DOHH2 (cell line): ENCODE results near the gene ETDC.

Source experiments
- H3F3A ChIP-seq: fragments of 200-600 bp; sonication (generic), shearing (Covaris generic); 2 replicates; pipeline ENCODE4 v1.6.0; 2016; ENCODE audit warnings: antibody characterized with exemption, mild to moderate bottlenecking; ENCODE audit not compliant: control insufficient read depth, insufficient read depth
- H3K27ac ChIP-seq: fragments of 200-600 bp; sonication (generic); 2 replicates; pipeline ENCODE4 v1.5.1; 2014; ENCODE audit warnings: low read depth, mild to moderate bottlenecking, low read length, moderate library complexity
- H3K27me3 ChIP-seq: fragments of 200-600 bp; sonication (generic); 2 replicates; pipeline ENCODE4 v1.6.1; 2014; ENCODE audit warnings: mild to moderate bottlenecking, low read length, mixed read lengths; ENCODE audit not compliant: control insufficient read depth
- H3K36me3 ChIP-seq: fragments of 200-600 bp; sonication (generic); 2 replicates; pipeline ENCODE4 v1.6.1; 2014; ENCODE audit warnings: mild to moderate bottlenecking, low read length, moderate library complexity, mixed read lengths; ENCODE audit not compliant: control insufficient read depth
- H3K4me1 ChIP-seq: fragments of 200-600 bp; sonication (generic); 2 replicates; pipeline ENCODE4 v1.6.1; 2014; ENCODE audit warnings: mild to moderate bottlenecking, low read length, mixed read lengths; ENCODE audit not compliant: control insufficient read depth
- H3K4me2 ChIP-seq: fragments of 200-600 bp; sonication (generic); 2 replicates; pipeline ENCODE4 v1.6.0; 2014; ENCODE audit warnings: mild to moderate bottlenecking, low read length, moderate library complexity
- H3K4me3 ChIP-seq: fragments of 200-600 bp; sonication (generic); 2 replicates; pipeline ENCODE4 v1.5.1; 2014; ENCODE audit warnings: mild to moderate bottlenecking, low read length, mixed read lengths
- H3K79me2 ChIP-seq: fragments of 200-600 bp; sonication (generic); 2 replicates; pipeline ENCODE4 v1.6.1; 2014; ENCODE audit warnings: mild to moderate bottlenecking, low read length, mixed read lengths; ENCODE audit not compliant: control insufficient read depth
- H3K9me2 ChIP-seq: fragments of 200-600 bp; sonication (generic); replicated peaks from 2 replicates; pipeline ENCODE4 v1.6.1; 2014; ENCODE audit warnings: mild to moderate bottlenecking, low read length, mixed read lengths; ENCODE audit not compliant: control insufficient read depth
- H3K9me3 ChIP-seq: fragments of 200-600 bp; sonication (generic); 2 replicates; pipeline ENCODE4 v1.6.1; 2014; ENCODE audit warnings: antibody characterized with exemption, low read length, mixed read lengths; ENCODE audit not compliant: control insufficient read depth, insufficient read depth
- H4K20me1 ChIP-seq: fragments of 200-600 bp; sonication (generic); 2 replicates; pipeline ENCODE4 v1.6.0; 2014; ENCODE audit warnings: low read depth, mild to moderate bottlenecking, antibody characterized with exemption, low read length, moderate library complexity; ENCODE audit not compliant: control insufficient read depth, insufficient read depth
- CTCF ChIP-seq: fragments of 200-600 bp; sonication (generic); IDR thresholded peaks from one replicate; pipeline ENCODE4 v1.5.1; 2014; ENCODE audit warnings: antibody characterized with exemption, mild to moderate bottlenecking, low read depth, low read length; ENCODE audit not compliant: poor library complexity, severe bottlenecking
- EZH2phosphoT487 ChIP-seq: fragments of 200-600 bp; sonication (generic); IDR thresholded peaks from 2 replicates; pipeline ENCODE4 v1.6.1; 2017; ENCODE audit warnings: borderline replicate concordance, mild to moderate bottlenecking, antibody characterized with exemption, low read length, moderate library complexity, mixed read lengths

The ETDC gene

DNA sequence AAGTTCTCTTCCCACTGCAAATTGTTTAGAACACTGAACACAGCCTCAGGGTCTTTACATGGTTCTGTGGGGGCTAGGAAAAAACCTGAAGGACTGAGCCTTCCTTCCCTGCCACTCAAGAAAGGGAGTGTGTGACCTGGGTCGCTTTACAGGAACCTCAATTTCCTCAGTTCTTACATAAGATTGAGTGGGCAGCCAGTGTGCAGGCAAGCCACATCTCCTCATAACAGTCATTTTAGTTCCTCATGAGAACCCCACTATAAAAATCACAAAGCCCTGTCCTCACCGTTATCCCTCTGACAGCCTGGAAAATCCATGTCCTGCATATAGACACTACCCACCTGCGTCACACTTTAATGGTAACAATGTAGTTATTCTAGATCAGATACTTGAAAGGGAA lies 2.1 kb upstream of the ETDC start:
- Histone ChIP-seq H3K4me1 (no peaks in the 10 kb centered on the region), H3K27ac (no peak overlapping the region), H3K4me3 (no peak overlapping the region), H3K27me3 (no peaks in the 10 kb centered on the region), H3K4me2 (no peak overlapping the region), H3K36me3 (no peaks in the 10 kb centered on the region), H3F3A (no peaks in the 10 kb centered on the region), H3K9me2 (no peaks in the 10 kb centered on the region), H4K20me1 (no peaks in the 10 kb centered on the region), H3K9me3 (no peaks in the 10 kb centered on the region), H3K79me2 (no peaks in the 10 kb centered on the region)
- no peak for TF ChIP-seq EZH2phosphoT487
- TF ChIP-seq CTCF = no peak

- Histone ChIP-seq H4K20me1 (no peaks in the 10 kb centered on the region), H3K4me3 (no peak overlapping the region), H3K27ac (no peak overlapping the region), H3K9me2 (no peaks in the 10 kb centered on the region), H3K79me2 (no peaks in the 10 kb centered on the region), H3F3A (no peaks in the 10 kb centered on the region), H3K27me3 (no peaks in the 10 kb centered on the region), H3K9me3 (no peaks in the 10 kb centered on the region), H3K4me2 (no peak overlapping the region), H3K36me3 (no peaks in the 10 kb centered on the region), H3K4me1 (no peaks in the 10 kb centered on the region)
- TF ChIP-seq EZH2phosphoT487 = no peak
- TF ChIP-seq CTCF = no peak
Measured at GRCh38 chrX:135308345-135308855, 880 bp upstream of the ETDC start.

DNA sequence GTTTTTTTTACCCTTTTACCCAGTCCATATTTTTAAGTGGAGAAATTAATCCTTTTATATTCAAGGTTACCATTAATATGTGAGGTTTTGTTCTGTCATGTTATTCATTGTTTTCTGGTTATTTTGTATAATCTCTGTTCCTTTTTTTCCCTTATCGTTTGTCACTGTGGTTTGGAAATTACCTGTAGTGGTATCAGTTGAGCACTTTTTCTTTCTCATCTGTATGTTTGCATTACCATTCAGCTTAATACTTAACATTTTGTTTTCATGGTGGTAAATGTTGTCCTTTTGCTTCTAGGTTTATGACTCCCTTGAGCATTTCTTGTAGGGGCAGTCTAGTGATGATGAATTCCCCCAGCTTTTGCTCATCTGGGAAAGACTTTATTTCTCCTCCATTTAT lies 6.6 kb downstream of the ETDC start:
- no peaks in the 10 kb centered on the region for H3K36me3 ChIP-seq
- H4K20me1 ChIP-seq = no peaks in the 10 kb centered on the region
- no peak for TF ChIP-seq EZH2phosphoT487
- no peak for TF ChIP-seq CTCF
- no peaks in the 10 kb centered on the region for H3K9me3 ChIP-seq
- no peaks in the 10 kb centered on the region; the same call in 1 of the 2 replicates for H3K4me1 ChIP-seq
- H3K27me3 ChIP-seq = no peaks in the 10 kb centered on the region
- H3F3A ChIP-seq = no peaks in the 10 kb centered on the region
- H3K4me3 ChIP-seq = no peak overlapping the region
- H3K27ac ChIP-seq = no peak overlapping the region
- H3K4me2 ChIP-seq = no peak overlapping the region
- no peaks in the 10 kb centered on the region for H3K9me2 ChIP-seq
- H3K79me2 ChIP-seq = no peaks in the 10 kb centered on the region
